Endothelial cell of umbilical vein (primary cell): ENCODE data around the gene CLEC16A. TPM values are rescaled to one million over a fixed set of nuclear protein-coding genes. Genes with fewer than 3 reads are reported as not detected.

Experiments
- BruUV-seq: library from RNA; stranded (reverse); fragments of 400-500 nt; replicated peaks from 2 replicates; lab custom pipeline; 2021; lab: Mats Ljungman, UMichigan
- CTCF ChIA-PET: fragments of 300-600, 350-600 bp; sonication (Branson Sonifier 250); formaldehyde crosslinking; loops from one replicate; lab custom pipeline; 2021; ENCODE audit warnings: antibody characterized with exemption, inconsistent platforms; lab: Charles Lee
- POLR2A ChIA-PET: fragments of 300-600, 350-600 bp; sonication (Branson Sonifier 250); formaldehyde crosslinking; loops from one replicate; lab custom pipeline; 2021; ENCODE audit warnings: antibody characterized with exemption, inconsistent platforms; lab: Charles Lee
- DNase-seq: peaks from one replicate; pipeline ENCODE4 v3.0.0-alpha.2; 2011; ENCODE audit warnings: low read depth, low spot score
- FAIRE-seq: peaks from 2 replicates; lab custom pipeline; 2011; peaks lifted over from hg19 to GRCh38; lab: Jason Lieb, UNC
- H2AFZ ChIP-seq: 2 replicates; pipeline ENCODE4 v1.6.0; 2012; ENCODE audit warnings: low read depth, low read length, control low read depth, inconsistent platforms
- H3K27ac ChIP-seq: 2 replicates; pipeline ENCODE4 v1.5.1; 2011; ENCODE audit warnings: low read depth, mild to moderate bottlenecking, control low read depth, low read length, moderate library complexity; ENCODE audit not compliant: insufficient read depth
- H3K27me3 ChIP-seq, 2 experiments: 2 replicates each; pipeline versions ENCODE4 v1.6.0 to v1.6.1; 2011; ENCODE audit warnings: low read length in 2 of 2, mixed read lengths in 1 of 2; ENCODE audit not compliant: control insufficient read depth in 2 of 2, insufficient read depth in 2 of 2
- H3K36me3 ChIP-seq, 2 experiments: 2 replicates in 1 of 2; 3 replicates in 1 of 2; pipeline ENCODE4 v1.5.1; 2011; ENCODE audit warnings: low read length in 2 of 2, mild to moderate bottlenecking in 1 of 2, moderate library complexity in 1 of 2; ENCODE audit not compliant: control insufficient read depth in 2 of 2, insufficient read depth in 2 of 2; ENCODE audit errors: extremely low read depth in 1 of 2
- H3K4me1 ChIP-seq: 3 replicates; pipeline ENCODE4 v1.5.1; 2011; ENCODE audit warnings: mild to moderate bottlenecking, low read length; ENCODE audit not compliant: control insufficient read depth, insufficient read depth; ENCODE audit errors: extremely low read depth
- H3K4me2 ChIP-seq: 2 replicates; pipeline ENCODE4 v1.6.1; 2011; ENCODE audit warnings: low read length, control low read depth, mixed read lengths; ENCODE audit not compliant: insufficient read depth
- H3K4me3 ChIP-seq, 3 experiments: fragments of 200-600 bp in 1 of 3; sonication (generic), shearing (Covaris generic) in 1 of 3; replicated peaks in 1 of 3; 2 replicates each; pipeline ENCODE4 v1.5.1; 2011 to 2016; ENCODE audit warnings: control low read depth in 3 of 3, low read length in 3 of 3, mild to moderate bottlenecking in 2 of 3, inconsistent platforms in 1 of 3, low read depth in 1 of 3, moderate library complexity in 1 of 3; ENCODE audit not compliant: insufficient read depth in 1 of 3
- H3K79me2 ChIP-seq: 2 replicates; pipeline ENCODE4 v1.6.0; 2012; ENCODE audit warnings: low read length, inconsistent platforms; ENCODE audit not compliant: control insufficient read depth, insufficient read depth
- H3K9ac ChIP-seq: replicated peaks from 2 replicates; pipeline ENCODE3; 2011; ENCODE audit warnings: low read length, control low read depth; ENCODE audit not compliant: insufficient read depth; ENCODE audit errors: extremely low read depth
- H3K9me1 ChIP-seq: replicated peaks from 3 replicates; pipeline ENCODE4 v1.6.0; 2011; ENCODE audit warnings: mild to moderate bottlenecking, low read length; ENCODE audit not compliant: control insufficient read depth, insufficient read depth; ENCODE audit errors: extremely low read depth
- H3K9me3 ChIP-seq: replicated peaks from 2 replicates; pipeline ENCODE4 v1.5.1; 2012; ENCODE audit warnings: low read length, inconsistent platforms; ENCODE audit not compliant: control insufficient read depth, insufficient read depth
- H4K20me1 ChIP-seq: replicated peaks from 2 replicates; pipeline ENCODE3; 2011; ENCODE audit warnings: mild to moderate bottlenecking, low read length; ENCODE audit not compliant: control insufficient read depth, insufficient read depth; ENCODE audit errors: extremely low read depth
- EZH2 ChIP-seq: IDR thresholded peaks from 2 replicates; pipeline ENCODE4 v1.6.1; 2012; ENCODE audit warnings: borderline replicate concordance, low read depth, mild to moderate bottlenecking, moderate library complexity, low read length, inconsistent platforms; ENCODE audit not compliant: severe bottlenecking
- MYC ChIP-seq: IDR thresholded peaks from one replicate; pipeline ENCODE4 v1.6.1; 2011; ENCODE audit warnings: mild to moderate bottlenecking, low read depth, low read length
- POLR2A ChIP-seq: IDR thresholded peaks from 2 replicates; pipeline ENCODE4 v1.6.1; 2012; ENCODE audit warnings: low read depth, mild to moderate bottlenecking, control low read depth, low read length
- POLR2AphosphoS5 ChIP-seq: IDR thresholded peaks from 2 replicates; pipeline ENCODE4 v1.6.1; 2012; ENCODE audit warnings: low read depth, mild to moderate bottlenecking, control low read depth, low read length, moderate library complexity; ENCODE audit not compliant: insufficient read depth
- dilution Hi-C: fragments of 300-500 bp; cut with MboI; formaldehyde crosslinking; loops from one replicate; pipeline ENCODE4 v1.15.0; 2019; ENCODE audit warnings: low sequenced_read_pairs; ENCODE audit not compliant: extremely low pct_ligation_motif_present
- intact Hi-C: fragments of 100-400 bp; cut with micrococcal nuclease; formaldehyde crosslinking; loops from one replicate; pipeline ENCODE4 v1.10.0; 2022
- polyA plus RNA-seq, 4 experiments: library from polyadenylated mRNA; depleted of rRNA in 3 of 4; stranded (reverse) in 3 of 4; unstranded in 1 of 4; fragments of >200 nt; gene quantifications; 2 replicates each; pipeline versions ENCODE4 v1.2.1 to v1.2.3, GENCODE V29; 2011 to 2012; ENCODE audit warnings: missing spikeins in 1 of 4
- total RNA-seq: library from RNA; stranded (reverse); gene quantifications from 2 replicates; pipeline ENCODE4 v1.2.3, GENCODE V29; 2021

CLEC16A gene
- total and polyA plus RNA-seq, 2 donors (not counting 3 experiments of a cell fraction or from before 2014, with no cell fraction given), result 11.4 to 23.3 TPM

DNA sequence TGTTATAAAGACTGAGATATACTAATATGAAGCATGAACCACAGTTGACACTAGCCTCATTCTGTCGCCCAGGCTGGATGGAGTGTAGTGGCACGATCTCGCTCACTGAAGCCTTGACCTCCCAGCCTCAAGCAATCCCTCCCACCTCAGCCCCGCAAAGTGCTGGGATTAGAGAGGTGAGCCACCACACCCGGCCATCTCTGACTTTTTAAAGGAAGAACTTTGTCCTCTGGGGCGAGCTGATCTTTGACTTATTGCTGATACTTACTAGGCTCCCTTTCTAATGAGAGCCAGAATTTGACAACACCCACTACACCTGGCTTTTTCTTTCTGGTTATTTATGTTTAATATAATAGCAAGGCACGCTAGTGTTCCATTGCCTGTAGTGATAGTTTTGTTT, 57.2 kb downstream of the CLEC16A start:
- Histone ChIP-seq H3K9me3 (no peaks in the 10 kb centered on the region), H4K20me1 (no peaks in the 10 kb centered on the region), H3K9ac (no peak overlapping the region), H3K4me3 (no peak overlapping the region), H3K36me3 (peaks cover 0 to 10% of the 10 kb centered on the region in 2 experiments), H3K4me1 (no peaks in the 10 kb centered on the region), H2AFZ (no peak overlapping the region), H3K9me1 (no peaks in the 10 kb centered on the region), H3K79me2 (no peaks in the 10 kb centered on the region), H3K4me2 (no peak overlapping the region), H3K27ac (no peak overlapping the region), H3K27me3 (no peaks in the 10 kb centered on the region)
- ChIA-PET CTCF (interaction anchor here (0.6 to 1.2 kb wide), 2 partner anchors 99 to 246 kb away, joined by 3 read pairs; no protein-coding TSS in a partner anchor), POLR2A (no interaction called here)
- TF ChIP-seq EZH2 (no peak), MYC (no peak), POLR2A (no peak)
- no peak for FAIRE-seq
- dilution Hi-C loops, result no loop called here
- intact Hi-C loops, result no loop called here
- no peak for DNase-seq
- BruUV-seq, result no TSS peak

DNA sequence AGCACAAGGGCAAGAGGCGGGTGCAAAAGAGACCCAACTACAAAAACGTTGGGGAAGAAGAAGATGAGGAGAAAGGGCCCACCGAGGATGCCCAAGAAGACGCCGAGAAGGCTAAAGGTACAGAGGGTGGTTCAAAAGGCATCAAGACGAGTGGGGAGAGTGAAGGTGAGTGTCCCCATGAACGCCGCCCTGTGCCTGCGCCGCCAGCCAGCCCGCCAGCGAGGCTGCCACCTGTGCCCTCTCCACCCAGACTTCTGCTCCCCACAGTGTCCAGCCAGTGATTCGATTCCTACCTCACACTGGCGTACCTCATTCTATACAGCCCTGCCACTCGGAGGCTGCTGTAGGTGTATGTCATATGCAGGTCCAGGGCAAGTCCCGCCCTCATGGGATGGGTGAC, 58.8 kb downstream of the CLEC16A start:
- no peaks in the 10 kb centered on the region for H3K79me2 ChIP-seq
- H3K9ac ChIP-seq, result no peak overlapping the region
- ChIA-PET POLR2A (no interaction called here), CTCF (no interaction called here)
- no peak overlapping the region for H3K27ac ChIP-seq
- FAIRE-seq, result no peak
- H4K20me1 ChIP-seq, result no peaks in the 10 kb centered on the region
- no peaks in the 10 kb centered on the region for H3K27me3 ChIP-seq
- H3K4me3 ChIP-seq, result no peak overlapping the region
- no peaks in the 10 kb centered on the region for H3K9me3 ChIP-seq
- peaks cover 0 to 9% of the 10 kb centered on the region in 2 experiments for H3K36me3 ChIP-seq
- H3K4me2 ChIP-seq, result no peak overlapping the region
- TF ChIP-seq EZH2 (no peak), POLR2AphosphoS5 (no peak)
- no peak for DNase-seq
- no TSS peak for BruUV-seq
- H3K4me1 ChIP-seq, result no peaks in the 10 kb centered on the region
- no peak overlapping the region for H2AFZ ChIP-seq
- intact Hi-C loops, result no loop called here
- dilution Hi-C loops, result no loop called here
- no peaks in the 10 kb centered on the region for H3K9me1 ChIP-seq
